HG03439 (cell line): ENCODE data around the gene SLC25A23.
"Not testable (repeated sequence)": the region's sequence is repeated elsewhere in the genome, so short reads cannot be mapped to it uniquely, and the experiment has no call there.

Experiments used
- ATAC-seq: cut with Tn5 transposase; IDR thresholded peaks from one replicate; pipeline ENCODE4 v1.9.1; 2021; ENCODE audit warnings: mild to moderate bottlenecking, moderate library complexity; ENCODE audit not compliant: unreplicated experiment

SLC25A23 gene

GRCh38 chr19:6406401-6406800 is 53.2 kb downstream of the SLC25A23 start:
- no peak for ATAC-seq

- ATAC-seq, result no peak
Measured at GRCh38 chr19:6402837-6403608, 56.6 kb downstream of the SLC25A23 start.

- ATAC-seq, result no peak
Measured at GRCh38 chr19:6402058-6402457, 57.5 kb downstream of the SLC25A23 start.

GRCh38 chr19:6400062-6400944 is 59.3 kb downstream of the SLC25A23 start:
- ATAC-seq, result not testable (repeated sequence)

GRCh38 chr19:6396305-6396704 is 63.3 kb downstream of the SLC25A23 start:
- ATAC-seq, result no peak

GRCh38 chr19:6394831-6395230 is 64.8 kb downstream of the SLC25A23 start:
- no peak for ATAC-seq

GRCh38 chr19:6393983-6394412 is 65.6 kb downstream of the SLC25A23 start:
- no peak for ATAC-seq

- ATAC-seq, result peak; percentile 75
Measured at GRCh38 chr19:6393074-6393982, 66.3 kb downstream of the SLC25A23 start, which contains the start of gene GTF2F1. GTF2F1 (minus strand) TSS chr19:6393164; CDS start chr19:6392995, 169 bp downstream.

- ATAC-seq, result peak; percentile 15
Measured at GRCh38 chr19:6392221-6393073, 67.1 kb downstream of the SLC25A23 start.
